H9 (cell line): ENCODE measurements around the gene MOB3C. TPM values are rescaled to one million over a fixed set of nuclear protein-coding genes. Genes with fewer than 3 reads are reported as not detected.

Source experiments
- DNase-seq: peaks from one replicate; pipeline ENCODE4 v3.0.0-alpha.2; 2017
- H2AFZ ChIP-seq: one replicate; pipeline ENCODE4 v1.6.1; 2013; ENCODE audit warnings: mild to moderate bottlenecking, low read length, control low read depth, moderate library complexity
- H2AK5ac ChIP-seq: 2 replicates; pipeline ENCODE4 v1.6.1; 2013; ENCODE audit warnings: low read length, control low read depth, mixed read lengths; ENCODE audit not compliant: insufficient read length
- H2BK120ac ChIP-seq: one replicate; pipeline ENCODE4 v1.6.1; 2013; ENCODE audit warnings: low read depth, mild to moderate bottlenecking, low read length, control low read depth, inconsistent platforms; ENCODE audit not compliant: poor library complexity, severe bottlenecking
- H2BK12ac ChIP-seq: 2 replicates; pipeline ENCODE4 v1.6.1; 2013; ENCODE audit warnings: low read length, control low read depth, mixed read lengths, low read depth; ENCODE audit not compliant: insufficient read length
- H2BK15ac ChIP-seq: 2 replicates; pipeline ENCODE4 v1.6.1; 2013; ENCODE audit warnings: low read depth, low read length, control low read depth
- H2BK20ac ChIP-seq: one replicate; pipeline ENCODE4 v1.6.1; 2013; ENCODE audit warnings: low read depth, mild to moderate bottlenecking, low read length, control low read depth, inconsistent platforms; ENCODE audit not compliant: poor library complexity, severe bottlenecking
- H2BK5ac ChIP-seq: 2 replicates; pipeline ENCODE4 v1.6.1; 2013; ENCODE audit warnings: low read length, control low read depth, mixed read lengths; ENCODE audit not compliant: insufficient read length
- H3K14ac ChIP-seq: 2 replicates; pipeline ENCODE4 v1.6.1; 2013; ENCODE audit warnings: low read length, control low read depth; ENCODE audit not compliant: insufficient read depth
- H3K18ac ChIP-seq: 2 replicates; pipeline ENCODE4 v1.6.1; 2013; ENCODE audit warnings: low read depth, mild to moderate bottlenecking, mixed read lengths, low read length, control low read depth; ENCODE audit not compliant: insufficient read length
- H3K23ac ChIP-seq: 2 replicates; pipeline ENCODE4 v1.6.1; 2013; ENCODE audit warnings: low read length, control low read depth, mixed read lengths, low read depth; ENCODE audit not compliant: insufficient read length
- H3K23me2 ChIP-seq: 2 replicates; pipeline ENCODE4 v1.6.1; 2013; ENCODE audit warnings: low read depth, mild to moderate bottlenecking, mixed read lengths, low read length, control low read depth; ENCODE audit not compliant: insufficient read length, poor library complexity, severe bottlenecking
- H3K27ac ChIP-seq: 2 replicates; pipeline ENCODE4 v1.5.1; 2013; ENCODE audit warnings: low read length, control low read depth, mixed read lengths, low read depth; ENCODE audit not compliant: insufficient read length
- H3K27me3 ChIP-seq: 2 replicates; pipeline ENCODE4 v1.6.1; 2013; ENCODE audit warnings: low read length, control low read depth, inconsistent platforms; ENCODE audit not compliant: insufficient read depth
- H3K4ac ChIP-seq: 2 replicates; pipeline ENCODE4 v1.6.1; 2013; ENCODE audit warnings: low read depth, mild to moderate bottlenecking, control low read depth, inconsistent platforms, low read length, moderate library complexity
- H3K4me1 ChIP-seq: 2 replicates; pipeline ENCODE4 v1.6.1; 2013; ENCODE audit warnings: low read length, control low read depth, inconsistent platforms; ENCODE audit not compliant: insufficient read depth
- H3K4me2 ChIP-seq: 2 replicates; pipeline ENCODE4 v1.6.1; 2013; ENCODE audit warnings: low read length, control low read depth, mixed read lengths; ENCODE audit not compliant: insufficient read length, insufficient read depth
- H3K56ac ChIP-seq: 2 replicates; pipeline ENCODE4 v1.6.1; 2013; ENCODE audit warnings: low read depth, mild to moderate bottlenecking, mixed read lengths, low read length, control low read depth; ENCODE audit not compliant: insufficient read length
- H3K79me1 ChIP-seq: 2 replicates; pipeline ENCODE4 v1.6.1; 2013; ENCODE audit warnings: low read depth, mild to moderate bottlenecking, moderate library complexity, low read length, control low read depth, inconsistent platforms; ENCODE audit not compliant: insufficient read depth, poor library complexity, severe bottlenecking
- H3K79me2 ChIP-seq: 2 replicates; pipeline ENCODE4 v1.6.1; 2013; ENCODE audit warnings: low read length, control low read depth, inconsistent platforms; ENCODE audit not compliant: insufficient read depth
- H3K9ac ChIP-seq: 2 replicates; pipeline ENCODE4 v1.6.1; 2013; ENCODE audit warnings: low read length, control low read depth, mixed read lengths; ENCODE audit not compliant: insufficient read length; ENCODE audit errors: extremely low read depth
- H3K9me3 ChIP-seq: one replicate; pipeline ENCODE4 v1.6.1; 2013; ENCODE audit warnings: low read depth, low read length, inconsistent platforms; ENCODE audit not compliant: control insufficient read depth
- H3T11ph ChIP-seq: one replicate; pipeline ENCODE4 v1.6.1; 2013; ENCODE audit warnings: mild to moderate bottlenecking, low read length, control low read depth, inconsistent platforms
- H4K20me1 ChIP-seq: one replicate; pipeline ENCODE4 v1.6.1; 2013; ENCODE audit not compliant: control insufficient read depth, insufficient read length, insufficient read depth
- H4K5ac ChIP-seq: 2 replicates; pipeline ENCODE4 v1.6.1; 2013; ENCODE audit warnings: low read depth, mild to moderate bottlenecking, mixed read lengths, low read length, control low read depth; ENCODE audit not compliant: insufficient read length
- H4K8ac ChIP-seq: replicated peaks from 2 replicates; pipeline ENCODE4 v1.6.1; 2013; ENCODE audit warnings: low read length, control low read depth, mixed read lengths, low read depth; ENCODE audit not compliant: insufficient read length
- H4K91ac ChIP-seq: 2 replicates; pipeline ENCODE4 v1.6.1; 2013; ENCODE audit warnings: low read depth, mild to moderate bottlenecking, moderate library complexity, mixed read lengths, low read length, control low read depth; ENCODE audit not compliant: insufficient read length
- H3K27ac Mint-ChIP-seq, 3 experiments: 2 replicates in 2 of 3; 3 replicates in 1 of 3; pipeline ENCODE4 v1.8.0; 2020 to 2021; ENCODE audit warnings: mixed read lengths in 3 of 3, mild to moderate bottlenecking in 1 of 3, moderate library complexity in 1 of 3
- H3K27me3 Mint-ChIP-seq: 2 replicates; pipeline ENCODE4 v1.8.0; 2021; ENCODE audit warnings: low read depth, mild to moderate bottlenecking, moderate library complexity, mixed read lengths
- H3K36me3 Mint-ChIP-seq, 3 experiments: 2 replicates in 2 of 3; 3 replicates in 1 of 3; pipeline ENCODE4 v1.8.0; 2020 to 2021; ENCODE audit warnings: low read depth in 3 of 3, mixed read lengths in 3 of 3; ENCODE audit not compliant: insufficient read depth in 1 of 3
- H3K4me1 Mint-ChIP-seq, 2 experiments: 2 replicates each; pipeline ENCODE4 v1.8.0; 2020; ENCODE audit warnings: mixed read lengths in 2 of 2
- H3K4me3 Mint-ChIP-seq, 2 experiments: 2 replicates in 1 of 2; 3 replicates in 1 of 2; pipeline ENCODE4 v1.8.0; 2020 to 2021; ENCODE audit warnings: mild to moderate bottlenecking in 2 of 2, mixed read lengths in 2 of 2, moderate library complexity in 1 of 2
- H3K9me3 Mint-ChIP-seq, 2 experiments: 2 replicates in 1 of 2; 3 replicates in 1 of 2; pipeline ENCODE4 v1.8.0; 2020; ENCODE audit warnings: mild to moderate bottlenecking in 2 of 2, mixed read lengths in 2 of 2, moderate library complexity in 1 of 2
- WGBS: extraction: QIAGEN DNeasy Blood & Tissue Kit; methylation state at CpG from one replicate; pipeline ENCODE4 v1.1.7; 2013; ENCODE audit warnings: missing lambda C conversion rate, low lambda C conversion rate, mixed read lengths; ENCODE audit not compliant: insufficient read length; ENCODE audit errors: extremely low coverage; 5-methylcytosine and 5-hydroxymethylcytosine counted together
- total RNA-seq: library from RNA; stranded (reverse); gene quantifications from 2 replicates; pipeline ENCODE4 v1.2.1, GENCODE V29; 2021
- TF ChIP-seq, protein P1 (sequence below): fragments of 200-600 bp; sonication (generic); conservative IDR thresholded peaks from 3 replicates; pipeline ENCODE4 v1.8.0; 2021; ENCODE audit warnings: antibody characterized with exemption, mild to moderate bottlenecking

The MOB3C gene
- total RNA-seq, 1 experiment from 2014 or later: 3.2 TPM

DNA sequence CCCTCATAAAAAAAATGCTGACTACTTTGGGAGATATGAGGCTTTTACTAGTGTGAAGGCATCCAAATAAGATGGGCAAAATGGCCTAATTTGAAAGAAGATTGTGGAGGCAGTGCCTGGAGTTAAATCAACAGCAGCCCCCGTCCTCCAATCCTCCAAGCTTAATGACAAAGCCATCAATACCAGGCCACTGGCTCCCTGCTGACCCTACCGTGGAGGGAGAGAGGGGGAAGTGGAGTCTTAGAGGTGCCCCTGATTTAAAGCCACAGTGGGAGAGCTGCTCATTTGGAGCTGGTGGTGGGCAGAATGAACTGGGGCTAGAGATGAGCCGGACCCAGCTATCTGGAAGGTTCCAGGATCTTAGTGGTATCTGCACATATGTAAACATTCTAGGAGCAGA is 40.8 kb downstream of the MOB3C start:
- Mint-ChIP-seq H3K36me3 (peaks cover 0 to 7% (median under 1%) of the 10 kb centered on the region in 3 experiments; a peak in 4 of 7 replicates), H3K27ac (peak overlapping the region; percentile 34 to 70 (median 52); a peak in 5 of 7 replicates), H3K4me3 (0 out of 5 replicates have a peak overlapping the region, but pooled peaks of 1 of the 2 experiments have one; percentile 38), H3K4me1 (peaks cover 24 to 34% of the 10 kb centered on the region in 2 experiments), H3K27me3 (no peaks in the 10 kb centered on the region), H3K9me3 (no peaks in the 10 kb centered on the region)
- no peak overlapping the region for H3K4ac ChIP-seq
- H2BK5ac ChIP-seq: no peak overlapping the region
- H2BK12ac ChIP-seq: no peak overlapping the region
- no peak for DNase-seq
- H3K23ac ChIP-seq: no peak overlapping the region
- no peak overlapping the region for H3K27ac ChIP-seq
- H3K9me3 ChIP-seq: no peaks in the 10 kb centered on the region
- H3K9ac ChIP-seq: no peak overlapping the region
- no peaks in the 10 kb centered on the region; the same call in 1 of the 2 replicates for H3K4me1 ChIP-seq
- H3K79me2 ChIP-seq: no peaks in the 10 kb centered on the region
- H2AFZ ChIP-seq: no peak overlapping the region
- no CpG with 5 or more reads among the region's 3 CpGs for WGBS
- no peak overlapping the region for H3K14ac ChIP-seq
- H2BK120ac ChIP-seq: no peak overlapping the region
- H2BK15ac ChIP-seq: no peak overlapping the region
- no peaks in the 10 kb centered on the region for H4K20me1 ChIP-seq
- H2AK5ac ChIP-seq: no peak overlapping the region
- no peak overlapping the region for H4K5ac ChIP-seq
- no peaks in the 10 kb centered on the region for H3K27me3 ChIP-seq
- no peaks in the 10 kb centered on the region for H3K79me1 ChIP-seq
- H3K4me2 ChIP-seq: no peak overlapping the region
- no peak overlapping the region for H3K18ac ChIP-seq
- no peak overlapping the region for H4K91ac ChIP-seq
- no peak overlapping the region for H3T11ph ChIP-seq
- peaks cover 2% of the 10 kb centered on the region for H3K23me2 ChIP-seq
- H4K8ac ChIP-seq: no peak overlapping the region
- H2BK20ac ChIP-seq: no peak overlapping the region
- TF ChIP-seq, protein P1, sequence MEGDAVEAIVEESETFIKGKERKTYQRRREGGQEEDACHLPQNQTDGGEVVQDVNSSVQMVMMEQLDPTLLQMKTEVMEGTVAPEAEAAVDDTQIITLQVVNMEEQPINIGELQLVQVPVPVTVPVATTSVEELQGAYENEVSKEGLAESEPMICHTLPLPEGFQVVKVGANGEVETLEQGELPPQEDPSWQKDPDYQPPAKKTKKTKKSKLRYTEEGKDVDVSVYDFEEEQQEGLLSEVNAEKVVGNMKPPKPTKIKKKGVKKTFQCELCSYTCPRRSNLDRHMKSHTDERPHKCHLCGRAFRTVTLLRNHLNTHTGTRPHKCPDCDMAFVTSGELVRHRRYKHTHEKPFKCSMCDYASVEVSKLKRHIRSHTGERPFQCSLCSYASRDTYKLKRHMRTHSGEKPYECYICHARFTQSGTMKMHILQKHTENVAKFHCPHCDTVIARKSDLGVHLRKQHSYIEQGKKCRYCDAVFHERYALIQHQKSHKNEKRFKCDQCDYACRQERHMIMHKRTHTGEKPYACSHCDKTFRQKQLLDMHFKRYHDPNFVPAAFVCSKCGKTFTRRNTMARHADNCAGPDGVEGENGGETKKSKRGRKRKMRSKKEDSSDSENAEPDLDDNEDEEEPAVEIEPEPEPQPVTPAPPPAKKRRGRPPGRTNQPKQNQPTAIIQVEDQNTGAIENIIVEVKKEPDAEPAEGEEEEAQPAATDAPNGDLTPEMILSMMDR: no peak
- H3K56ac ChIP-seq: no peak overlapping the region
